Osteocyte (in vitro differentiated cells): ENCODE results near the gene PTPRG. TPM values are rescaled to one million over a fixed set of nuclear protein-coding genes. Genes with fewer than 3 reads are reported as not detected.

ENCODE experiments used
- DNase-seq: peaks from one replicate; pipeline ENCODE4 v3.0.0; 2021; ENCODE audit warnings: mixed read lengths; ENCODE audit not compliant: unreplicated experiment; ENCODE audit errors: extremely low spot score
- H3K27ac Mint-ChIP-seq: one replicate; pipeline ENCODE4 v1.8.0; 2021; ENCODE audit warnings: mild to moderate bottlenecking, mixed read lengths; ENCODE audit not compliant: unreplicated experiment
- H3K27me3 Mint-ChIP-seq: one replicate; pipeline ENCODE4 v1.8.0; 2021; ENCODE audit warnings: mixed read lengths; ENCODE audit not compliant: unreplicated experiment
- H3K36me3 Mint-ChIP-seq: one replicate; pipeline ENCODE4 v1.8.0; 2021; ENCODE audit warnings: mixed read lengths; ENCODE audit not compliant: unreplicated experiment
- H3K4me1 Mint-ChIP-seq: one replicate; pipeline ENCODE4 v1.8.0; 2021; ENCODE audit warnings: mixed read lengths; ENCODE audit not compliant: unreplicated experiment
- H3K4me3 Mint-ChIP-seq: one replicate; pipeline ENCODE4 v1.8.0; 2021; ENCODE audit warnings: mild to moderate bottlenecking, moderate library complexity, mixed read lengths; ENCODE audit not compliant: unreplicated experiment
- H3K9me3 Mint-ChIP-seq: one replicate; pipeline ENCODE4 v1.8.0; 2021; ENCODE audit warnings: mixed read lengths; ENCODE audit not compliant: unreplicated experiment
- total RNA-seq: library from RNA; stranded (reverse); gene quantifications from 2 replicates; pipeline ENCODE4 v1.2.1, GENCODE V29; 2021
- TF ChIP-seq, protein P1 (sequence below): fragments of 200-600 bp; sonication (generic); IDR thresholded peaks from 2 replicates; pipeline ENCODE4 v1.5.0; 2021; ENCODE audit warnings: antibody characterized with exemption, mild to moderate bottlenecking, moderate library complexity

Gene PTPRG
- total RNA-seq, 1 donor from 2014 or later: 48.1 TPM

GRCh38 chr3:62265528-62265927 is 704.2 kb downstream of the PTPRG start:
- TF ChIP-seq, protein P1, sequence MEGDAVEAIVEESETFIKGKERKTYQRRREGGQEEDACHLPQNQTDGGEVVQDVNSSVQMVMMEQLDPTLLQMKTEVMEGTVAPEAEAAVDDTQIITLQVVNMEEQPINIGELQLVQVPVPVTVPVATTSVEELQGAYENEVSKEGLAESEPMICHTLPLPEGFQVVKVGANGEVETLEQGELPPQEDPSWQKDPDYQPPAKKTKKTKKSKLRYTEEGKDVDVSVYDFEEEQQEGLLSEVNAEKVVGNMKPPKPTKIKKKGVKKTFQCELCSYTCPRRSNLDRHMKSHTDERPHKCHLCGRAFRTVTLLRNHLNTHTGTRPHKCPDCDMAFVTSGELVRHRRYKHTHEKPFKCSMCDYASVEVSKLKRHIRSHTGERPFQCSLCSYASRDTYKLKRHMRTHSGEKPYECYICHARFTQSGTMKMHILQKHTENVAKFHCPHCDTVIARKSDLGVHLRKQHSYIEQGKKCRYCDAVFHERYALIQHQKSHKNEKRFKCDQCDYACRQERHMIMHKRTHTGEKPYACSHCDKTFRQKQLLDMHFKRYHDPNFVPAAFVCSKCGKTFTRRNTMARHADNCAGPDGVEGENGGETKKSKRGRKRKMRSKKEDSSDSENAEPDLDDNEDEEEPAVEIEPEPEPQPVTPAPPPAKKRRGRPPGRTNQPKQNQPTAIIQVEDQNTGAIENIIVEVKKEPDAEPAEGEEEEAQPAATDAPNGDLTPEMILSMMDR: no peak
- DNase-seq: no peak
- Mint-ChIP-seq H3K36me3 (peaks cover 16% of the 10 kb centered on the region), H3K27me3 (no peaks in the 10 kb centered on the region), H3K4me1 (no peaks in the 10 kb centered on the region), H3K27ac (no peak overlapping the region), H3K4me3 (no peak overlapping the region), H3K9me3 (no peaks in the 10 kb centered on the region)

- TF ChIP-seq, protein P1: no peak
- peaks cover 16% of the 10 kb centered on the region for H3K36me3 Mint-ChIP-seq
- no peak for DNase-seq
- H3K27ac Mint-ChIP-seq: no peak overlapping the region
- no peaks in the 10 kb centered on the region for H3K9me3 Mint-ChIP-seq
- H3K4me3 Mint-ChIP-seq: no peak overlapping the region
- H3K4me1 Mint-ChIP-seq: no peaks in the 10 kb centered on the region
- no peaks in the 10 kb centered on the region for H3K27me3 Mint-ChIP-seq
These were observed 705.4 kb downstream of the PTPRG start for GRCh38 chr3:62266668-62267283.

GRCh38 chr3:62276658-62277180 is 715.3 kb downstream of the PTPRG start:
- DNase-seq: no peak
- H3K9me3 Mint-ChIP-seq: no peaks in the 10 kb centered on the region
- peaks cover 6% of the 10 kb centered on the region for H3K4me1 Mint-ChIP-seq
- peaks cover 23% of the 10 kb centered on the region for H3K36me3 Mint-ChIP-seq
- no peaks in the 10 kb centered on the region for H3K27me3 Mint-ChIP-seq
- TF ChIP-seq, protein P1: no peak
- no peak overlapping the region for H3K4me3 Mint-ChIP-seq
- H3K27ac Mint-ChIP-seq: no peak overlapping the region

DNA sequence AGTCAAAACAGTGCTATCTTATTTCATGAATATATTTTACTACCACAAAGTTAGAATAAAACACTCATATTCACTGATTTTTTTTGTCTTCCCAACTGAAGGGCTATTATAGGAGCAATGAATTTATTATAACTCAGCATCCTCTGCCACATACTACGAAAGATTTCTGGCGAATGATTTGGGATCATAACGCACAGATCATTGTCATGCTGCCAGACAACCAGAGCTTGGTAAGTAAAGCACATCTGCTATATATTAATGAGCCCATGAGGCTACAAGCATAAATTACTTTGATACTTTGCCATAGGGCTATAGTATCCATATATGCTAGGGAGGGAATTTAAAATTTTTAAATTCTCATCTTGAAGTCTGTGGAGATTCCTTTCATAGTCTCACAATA is 716.1 kb downstream of the PTPRG start:
- no peak overlapping the region for H3K4me3 Mint-ChIP-seq
- peaks cover 23% of the 10 kb centered on the region for H3K36me3 Mint-ChIP-seq
- H3K27ac Mint-ChIP-seq: no peak overlapping the region
- H3K9me3 Mint-ChIP-seq: no peaks in the 10 kb centered on the region
- H3K4me1 Mint-ChIP-seq: peaks cover 8% of the 10 kb centered on the region
- H3K27me3 Mint-ChIP-seq: no peaks in the 10 kb centered on the region
- DNase-seq: no peak
- TF ChIP-seq, protein P1: no peak

- no peaks in the 10 kb centered on the region for H3K27me3 Mint-ChIP-seq
- H3K4me3 Mint-ChIP-seq: no peak overlapping the region
- H3K27ac Mint-ChIP-seq: no peak overlapping the region
- DNase-seq: no peak
- peaks cover 20% of the 10 kb centered on the region for H3K36me3 Mint-ChIP-seq
- no peaks in the 10 kb centered on the region for H3K9me3 Mint-ChIP-seq
- peaks cover 8% of the 10 kb centered on the region for H3K4me1 Mint-ChIP-seq
- TF ChIP-seq, protein P1: no peak
These were observed 716.6 kb downstream of the PTPRG start for GRCh38 chr3:62277986-62278385.
